ENCODE results near the gene MPO. TPM values are rescaled to one million over a fixed set of nuclear protein-coding genes. Genes with fewer than 3 reads are reported as not detected.

MPO gene
- total and polyA plus RNA-seq, 9 of the 15 experiments (the other 6 are each of a cell fraction or from before 2014, with no cell fraction given), result 0.04 to 0.47 (median 0.39) TPM; not detected in 6

GRCh38 chr17:58327363-58328194 lies 46.8 kb upstream of the MPO start (continued):
- TF ChIP-seq ID3 (CRISPR knock-in tag; IDR thresholded peaks at IDR 0.05) (no peak), ID3 (tag; IDR thresholded peaks at IDR 0.05) (0 out of 2 replicates have a peak, but pooled peaks have one; percentile 10), POU5F1 (IDR thresholded peaks at IDR 0.05; ENCODE audit: borderline replicate concordance, low read depth, low read length, partially characterized antibody) (no peak), IRF9 (tag; IDR thresholded peaks at IDR 0.05) (no peak), GTF2E2 (tag; IDR thresholded peaks at IDR 0.05) (no peak), HMGN3 (IDR thresholded peaks at IDR 0.05; ENCODE audit: borderline replicate concordance, extremely low read depth, insufficient read length, low read depth, low read length) (peak; percentile 41), ZNF740 (CRISPR knock-in tag; IDR thresholded peaks at IDR 0.05) (no peak; the same call in 1 of the 2 replicates), ZNF740 (tag; IDR thresholded peaks at IDR 0.05) (no peak), HCFC1 (IDR thresholded peaks at IDR 0.05; ENCODE audit: low read depth, low read length) (peak; percentile 2; the same call in 1 of the 2 replicates), ZNF561 (CRISPR knock-in tag; conservative IDR thresholded peaks at IDR 0.05) (no peak), AFF1 (IDR thresholded peaks at IDR 0.05; ENCODE audit: low read depth in 1 of 2, partially characterized antibody in 2 of 2) (no peak), TBL1XR1 (IDR thresholded peaks at IDR 0.05; ENCODE audit: low read length in 2 of 2) (peak in 1 of 2 experiments; percentile 65; a peak in 1 of 4 replicates), KDM4B (IDR thresholded peaks at IDR 0.05; ENCODE audit: borderline replicate concordance in 2 of 2, low read depth in 1 of 2) (peak in 1 of 2 experiments; percentile 59; a peak in 1 of 4 replicates), PBX2 (CRISPR knock-in tag; IDR thresholded peaks at IDR 0.05; ENCODE audit: low read depth) (no peak), PBX2 (tag; conservative IDR thresholded peaks at IDR 0.05; ENCODE audit: low read depth) (no peak), ZNF253 (CRISPR knock-in tag; conservative IDR thresholded peaks at IDR 0.05) (no peak)
